ENCODE measurements around the gene SH3RF3. TPM values are rescaled to one million over a fixed set of nuclear protein-coding genes. Genes with fewer than 3 reads are reported as not detected.

The SH3RF3 gene
- total and polyA plus RNA-seq, 4 experiments from 2014 or later: 0.26 to 2.2 (median 2.1) TPM; not detected in 1

- Mint-ChIP-seq H3K36me3 (no peaks in the 10 kb centered on the region), H3K9me3 (no peaks in the 10 kb centered on the region), H3K4me3 (no peak overlapping the region), H3K27me3 (peaks cover 4 to 5% of the 10 kb centered on the region in 2 donors), H3K4me1 (peaks cover 0 to 3% (median 0%) of the 10 kb centered on the region in 4 donors), H3K27ac (no peak overlapping the region)
- Histone ChIP-seq H3K9me3 (ENCODE audit: control insufficient read depth in 1 of 2, low read length in 2 of 2) (no peaks in the 10 kb centered on the region), H3K4me1 (ENCODE audit: insufficient read depth, low read length) (no peaks in the 10 kb centered on the region), H3K4me3 (ENCODE audit: low read length in 2 of 2) (no peak overlapping the region), H3K36me3 (ENCODE audit: insufficient read depth, low read length) (no peaks in the 10 kb centered on the region), H3K27me3 (ENCODE audit: insufficient read depth, low read length) (no peaks in the 10 kb centered on the region), H3K27ac (ENCODE audit: low read depth, low read length) (no peak overlapping the region)
- POLR2A ChIA-PET (ENCODE audit: partially characterized antibody): no interaction called here
- no peak for DNase-seq
- CTCF ChIA-PET (ENCODE audit: partially characterized antibody): no interaction called here
- intact Hi-C loops (cut with micrococcal nuclease): no loop called here
Measured at GRCh38 chr2:109542384-109542783, 413.4 kb downstream of the SH3RF3 start.

GRCh38 chr2:109545828-109546713 is 417.1 kb downstream of the SH3RF3 start:
- intact Hi-C loops (cut with micrococcal nuclease): no loop called here
- Mint-ChIP-seq H3K36me3 (no peaks in the 10 kb centered on the region), H3K4me3 (no peak overlapping the region), H3K9me3 (no peaks in the 10 kb centered on the region), H3K27me3 (peaks cover 1 to 10% of the 10 kb centered on the region in 2 donors), H3K4me1 (peaks cover 0 to 3% (median 0%) of the 10 kb centered on the region in 4 donors), H3K27ac (no peak overlapping the region)
- no peaks in the 10 kb centered on the region for H3K36me3 ChIP-seq (ENCODE audit: insufficient read depth, low read length)
- H3K4me3 ChIP-seq (ENCODE audit: low read length in 2 of 2): no peak overlapping the region
- no peak overlapping the region for H3K27ac ChIP-seq (ENCODE audit: low read depth, low read length)
- peak in 4 of 5 donors; percentile 28 to 41 (median 36) for DNase-seq
- no peaks in the 10 kb centered on the region for H3K9me3 ChIP-seq (ENCODE audit: control insufficient read depth in 1 of 2, low read length in 2 of 2)
- no peaks in the 10 kb centered on the region for H3K27me3 ChIP-seq (ENCODE audit: insufficient read depth, low read length)
- CTCF ChIA-PET (ENCODE audit: partially characterized antibody): interaction anchor here (1.0 to 2.6 kb wide), 15 partner anchors 9 to 692 kb away, joined by 3 to 14 read pairs (median 6); no protein-coding TSS in a partner anchor
- no peaks in the 10 kb centered on the region for H3K4me1 ChIP-seq (ENCODE audit: insufficient read depth, low read length)
- POLR2A ChIA-PET (ENCODE audit: partially characterized antibody): no interaction called here

- Histone ChIP-seq H3K9me3 (ENCODE audit: control insufficient read depth in 1 of 2, low read length in 2 of 2) (no peaks in the 10 kb centered on the region), H3K27me3 (ENCODE audit: insufficient read depth, low read length) (no peaks in the 10 kb centered on the region), H3K27ac (ENCODE audit: low read depth, low read length) (no peak overlapping the region), H3K4me3 (ENCODE audit: low read length in 2 of 2) (no peak overlapping the region), H3K36me3 (ENCODE audit: insufficient read depth, low read length) (no peaks in the 10 kb centered on the region), H3K4me1 (ENCODE audit: insufficient read depth, low read length) (no peaks in the 10 kb centered on the region)
- Mint-ChIP-seq H3K27me3 (peaks cover 0 to 5% of the 10 kb centered on the region in 2 donors), H3K9me3 (no peaks in the 10 kb centered on the region), H3K4me3 (no peak overlapping the region), H3K36me3 (no peaks in the 10 kb centered on the region), H3K4me1 (peaks cover 0 to 3% (median 0%) of the 10 kb centered on the region in 4 donors), H3K27ac (no peak overlapping the region)
- ChIA-PET POLR2A (ENCODE audit: partially characterized antibody) (no interaction called here), CTCF (ENCODE audit: partially characterized antibody) (interaction anchor here (1.0 to 2.2 kb wide), 5 partner anchors 14 to 68 kb away, joined by 3 to 7 read pairs (median 4); no protein-coding TSS in a partner anchor)
- intact Hi-C loops (cut with micrococcal nuclease): no loop called here
- DNase-seq: no peak
Measured at GRCh38 chr2:109547280-109547679, 418.3 kb downstream of the SH3RF3 start.

- Histone ChIP-seq H3K4me3 (ENCODE audit: low read length in 2 of 2) (no peak overlapping the region), H3K9me3 (ENCODE audit: control insufficient read depth in 1 of 2, low read length in 2 of 2) (no peaks in the 10 kb centered on the region), H3K4me1 (ENCODE audit: insufficient read depth, low read length) (no peaks in the 10 kb centered on the region), H3K27ac (ENCODE audit: low read depth, low read length) (no peak overlapping the region), H3K36me3 (ENCODE audit: insufficient read depth, low read length) (no peaks in the 10 kb centered on the region), H3K27me3 (ENCODE audit: insufficient read depth, low read length) (no peaks in the 10 kb centered on the region)
- Mint-ChIP-seq H3K27ac (no peak overlapping the region), H3K36me3 (no peaks in the 10 kb centered on the region), H3K4me1 (peaks cover 0 to 3% (median 0%) of the 10 kb centered on the region in 4 donors), H3K27me3 (peaks cover 0 to 5% of the 10 kb centered on the region in 2 donors), H3K4me3 (no peak overlapping the region), H3K9me3 (no peaks in the 10 kb centered on the region)
- POLR2A ChIA-PET (ENCODE audit: partially characterized antibody): no interaction called here
- no peak for DNase-seq
- CTCF ChIA-PET (ENCODE audit: partially characterized antibody): interaction anchor here (0.6 to 1.0 kb wide), 2 partner anchors 13 to 182 kb away, joined by 3 read pairs; no protein-coding TSS in a partner anchor
- intact Hi-C loops (cut with micrococcal nuclease): no loop called here
Measured at GRCh38 chr2:109549016-109549590, 420.1 kb downstream of the SH3RF3 start.

Small RNAs within 50 kb of the gene (microRNA-seq; reads per million reads assigned to microRNA genes)
- gene MIR4265 (ENCODE audit: borderline microRNAs expressed, borderline number of aligned reads, borderline replicate concordance) (not detected), gene MIR4266 (ENCODE audit: borderline microRNAs expressed, borderline number of aligned reads, borderline replicate concordance) (not detected)

Other genes with a start within 250 kb of the SH3RF3 start
- 1 to 10 TPM; 5.8 to 6.3 TPM for gene EDAR, start 140.0 kb upstream of the SH3RF3 start, total RNA-seq
- 1 to 10 TPM; 3.0 to 3.5 TPM for gene EDAR, start 140.0 kb upstream of the SH3RF3 start, polyA plus RNA-seq